HG03097 (cell line): ENCODE data around the gene NCBP3.

ENCODE experiments used
- ATAC-seq: cut with Tn5 transposase; IDR thresholded peaks from one replicate; pipeline ENCODE4 v1.9.1; 2021; ENCODE audit not compliant: unreplicated experiment, low FRiP score

Gene NCBP3

GRCh38 chr17:3762922-3763776, 82.9 kb downstream of the NCBP3 start:
- peak; percentile 61 for ATAC-seq

- no peak for ATAC-seq
These were observed 84.1 kb downstream of the NCBP3 start for GRCh38 chr17:3761918-3762380.

GRCh38 chr17:3761036-3761917, 84.8 kb downstream of the NCBP3 start:
- ATAC-seq: no peak

- ATAC-seq: no peak
These were observed 86.3 kb downstream of the NCBP3 start for GRCh38 chr17:3759597-3760216.

GRCh38 chr17:3755335-3756030, 90.6 kb downstream of the NCBP3 start:
- ATAC-seq: no peak

- ATAC-seq: no peak
These were observed 91.3 kb downstream of the NCBP3 start for GRCh38 chr17:3754458-3755334.

- ATAC-seq: no peak
These were observed 92.0 kb downstream of the NCBP3 start for GRCh38 chr17:3754066-3754457.

GRCh38 chr17:3753624-3754023, 92.4 kb downstream of the NCBP3 start:
- ATAC-seq: no peak
